Endodermal cell (in vitro differentiated cells): ENCODE results near the gene COL6A1. TPM values are rescaled to one million over a fixed set of nuclear protein-coding genes. Genes with fewer than 3 reads are reported as not detected.

Experiments used
- DNase-seq: peaks from one replicate; pipeline ENCODE4 v3.0.0-alpha.2; 2017
- H3K27ac ChIP-seq: 2 replicates; pipeline ENCODE4 v1.5.1; 2013; ENCODE audit warnings: mild to moderate bottlenecking, low read depth, low read length, moderate library complexity
- H3K27me3 ChIP-seq: 2 replicates; pipeline ENCODE4 v1.6.1; 2013; ENCODE audit warnings: mild to moderate bottlenecking, low read length, moderate library complexity; ENCODE audit not compliant: insufficient read depth, control insufficient read depth, poor library complexity, severe bottlenecking
- H3K36me3 ChIP-seq: 2 replicates; pipeline ENCODE4 v1.7.0; 2013; ENCODE audit warnings: mild to moderate bottlenecking, low read length, moderate library complexity; ENCODE audit not compliant: control insufficient read depth, insufficient read depth
- H3K4me1 ChIP-seq: one replicate; pipeline ENCODE4 v1.7.0; 2013; ENCODE audit warnings: low read length; ENCODE audit not compliant: control insufficient read depth, insufficient read depth
- H3K4me3 ChIP-seq: 2 replicates; pipeline ENCODE4 v1.5.1; 2013; ENCODE audit warnings: mild to moderate bottlenecking, low read length, moderate library complexity
- H3K9ac ChIP-seq: 2 replicates; pipeline ENCODE4 v1.6.1; 2013; ENCODE audit warnings: mild to moderate bottlenecking, low read length, moderate library complexity; ENCODE audit not compliant: poor library complexity, severe bottlenecking; ENCODE audit errors: extremely low read depth
- H3K9me3 ChIP-seq: 2 replicates; pipeline ENCODE4 v1.6.1; 2013; ENCODE audit warnings: mild to moderate bottlenecking, low read length, moderate library complexity; ENCODE audit not compliant: control insufficient read depth
- H3K27ac Mint-ChIP-seq: 2 replicates; pipeline ENCODE4 v1.8.0; 2020; ENCODE audit warnings: mixed read lengths
- H3K27me3 Mint-ChIP-seq: 2 replicates; pipeline ENCODE4 v1.8.0; 2021; ENCODE audit warnings: mild to moderate bottlenecking, mixed read lengths; ENCODE audit not compliant: insufficient read depth
- H3K36me3 Mint-ChIP-seq: 2 replicates; pipeline ENCODE4 v1.8.0; 2020; ENCODE audit warnings: low read depth, mixed read lengths
- H3K4me1 Mint-ChIP-seq: 2 replicates; pipeline ENCODE4 v1.8.0; 2020; ENCODE audit warnings: mixed read lengths
- H3K4me3 Mint-ChIP-seq: 2 replicates; pipeline ENCODE4 v1.8.0; 2020; ENCODE audit warnings: mild to moderate bottlenecking, moderate library complexity, mixed read lengths
- H3K9me3 Mint-ChIP-seq: 2 replicates; pipeline ENCODE4 v1.8.0; 2020; ENCODE audit warnings: mild to moderate bottlenecking, mixed read lengths
- CTCF ChIP-seq: fragments of 200-600 bp; sonication (generic); conservative IDR thresholded peaks from 2 replicates; pipeline ENCODE4 v1.5.0; 2021; ENCODE audit warnings: antibody characterized with exemption, mild to moderate bottlenecking
- WGBS, 2 experiments: methylation state at CpG; one replicate each; pipeline versions ENCODE4 v1.1.5 to v1.1.7; 2013; ENCODE audit warnings: missing lambda C conversion rate in 2 of 2, mixed read lengths in 1 of 2; ENCODE audit not compliant: insufficient coverage in 1 of 2, insufficient read length in 1 of 2; 5-methylcytosine and 5-hydroxymethylcytosine counted together
- total RNA-seq, 2 donors: library from RNA; stranded (reverse); fragmentation: NEBNext Ultra II Directional in 1 of 2; extraction: Animal tissue kit (Norgen Biotek cat#: 25700) in 1 of 2; gene quantifications; 2 replicates in 1 of 2; 3 replicates in 1 of 2; pipeline ENCODE4 v1.2.1, GENCODE V29; 2021

Gene COL6A1
- total RNA-seq, 2 donors from 2014 or later, result 232 to 407 TPM

GRCh38 chr21:45941717-45942546 lies 39.6 kb upstream of the COL6A1 start:
- 85 to 91% methylated on average over 19 to 32 of the region's 32 CpGs for WGBS, 2 experiments
- Mint-ChIP-seq H3K9me3 (no peaks in the 10 kb centered on the region), H3K27me3 (no peaks in the 10 kb centered on the region), H3K27ac (no peak overlapping the region), H3K4me1 (no peaks in the 10 kb centered on the region), H3K4me3 (no peak overlapping the region), H3K36me3 (no peaks in the 10 kb centered on the region)
- Histone ChIP-seq H3K4me3 (no peak overlapping the region), H3K27me3 (no peaks in the 10 kb centered on the region), H3K4me1 (no peaks in the 10 kb centered on the region), H3K36me3 (no peaks in the 10 kb centered on the region), H3K9me3 (no peaks in the 10 kb centered on the region), H3K27ac (no peak overlapping the region), H3K9ac (no peak overlapping the region)
- DNase-seq, result no peak
- no peak for TF ChIP-seq CTCF

GRCh38 chr21:45942755-45943629 lies 38.6 kb upstream of the COL6A1 start:
- no peak overlapping the region for H3K27ac Mint-ChIP-seq
- TF ChIP-seq CTCF, result no peak
- no peak overlapping the region for H3K4me3 ChIP-seq
- no peaks in the 10 kb centered on the region for H3K36me3 ChIP-seq
- DNase-seq, result no peak
- no peak overlapping the region for H3K9ac ChIP-seq
- no peaks in the 10 kb centered on the region for H3K9me3 ChIP-seq
- WGBS, 2 experiments, result 91% methylated on average over 14 to 20 of the region's 20 CpGs
- H3K4me1 ChIP-seq, result no peaks in the 10 kb centered on the region
- H3K27me3 ChIP-seq, result no peaks in the 10 kb centered on the region
- no peaks in the 10 kb centered on the region for H3K9me3 Mint-ChIP-seq
- H3K27ac ChIP-seq, result no peak overlapping the region
- H3K36me3 Mint-ChIP-seq, result no peaks in the 10 kb centered on the region
- no peak overlapping the region for H3K4me3 Mint-ChIP-seq
- no peaks in the 10 kb centered on the region for H3K4me1 Mint-ChIP-seq
- no peaks in the 10 kb centered on the region for H3K27me3 Mint-ChIP-seq

GRCh38 chr21:45943630-45944540 lies 37.7 kb upstream of the COL6A1 start:
- Mint-ChIP-seq H3K4me1 (peaks cover 5% of the 10 kb centered on the region), H3K9me3 (no peaks in the 10 kb centered on the region), H3K27me3 (no peaks in the 10 kb centered on the region), H3K27ac (no peak overlapping the region), H3K4me3 (no peak overlapping the region), H3K36me3 (no peaks in the 10 kb centered on the region)
- DNase-seq, result no peak
- Histone ChIP-seq H3K27me3 (no peaks in the 10 kb centered on the region), H3K4me3 (no peak overlapping the region), H3K27ac (no peak overlapping the region), H3K9ac (no peak overlapping the region), H3K36me3 (no peaks in the 10 kb centered on the region), H3K4me1 (no peaks in the 10 kb centered on the region), H3K9me3 (no peaks in the 10 kb centered on the region)
- TF ChIP-seq CTCF, result no peak
- WGBS, 2 experiments, result 92 to 94% methylated on average over 6 to 8 of the region's 8 CpGs
